Glutamatergic neuron (in vitro differentiated cells): ENCODE data around the gene SERPINH1. TPM values are rescaled to one million over a fixed set of nuclear protein-coding genes. Genes with fewer than 3 reads are reported as not detected.
"Not testable (repeated sequence)": the region's sequence is repeated elsewhere in the genome, so short reads cannot be mapped to it uniquely, and the experiment has no call there.

Source experiments
- DNase-seq: peaks from one replicate; pipeline ENCODE4 v3.0.0; 2022
- H3K27ac Mint-ChIP-seq: one replicate; pipeline ENCODE4 v1.8.0; 2020; ENCODE audit warnings: mild to moderate bottlenecking, mixed read lengths, inconsistent platforms; ENCODE audit not compliant: unreplicated experiment
- H3K27me3 Mint-ChIP-seq: one replicate; pipeline ENCODE4 v1.8.0; 2020; ENCODE audit warnings: mild to moderate bottlenecking, moderate library complexity, mixed read lengths, inconsistent platforms; ENCODE audit not compliant: unreplicated experiment
- H3K36me3 Mint-ChIP-seq: one replicate; pipeline ENCODE4 v1.8.0; 2020; ENCODE audit warnings: mild to moderate bottlenecking, mixed read lengths, inconsistent platforms; ENCODE audit not compliant: unreplicated experiment
- H3K4me1 Mint-ChIP-seq: one replicate; pipeline ENCODE4 v1.8.0; 2020; ENCODE audit warnings: mild to moderate bottlenecking, low read depth, mixed read lengths, inconsistent platforms; ENCODE audit not compliant: unreplicated experiment
- H3K4me3 Mint-ChIP-seq: one replicate; pipeline ENCODE4 v1.8.0; 2020; ENCODE audit warnings: mild to moderate bottlenecking, mixed read lengths, inconsistent platforms; ENCODE audit not compliant: unreplicated experiment
- H3K9me3 Mint-ChIP-seq: one replicate; pipeline ENCODE4 v1.8.0; 2020; ENCODE audit warnings: mild to moderate bottlenecking, moderate library complexity, mixed read lengths, inconsistent platforms; ENCODE audit not compliant: unreplicated experiment
- CTCF ChIP-seq: fragments of 200-600 bp; sonication (generic); IDR thresholded peaks from one replicate; pipeline ENCODE4 v1.5.0; 2021; ENCODE audit not compliant: partially characterized antibody, unreplicated experiment
- total RNA-seq: library from RNA; stranded (reverse); fragmentation: NEBNext Ultra II Directional; extraction: Animal tissue kit (Norgen Biotek cat#: 25700); gene quantifications from one replicate; pipeline ENCODE4 v1.2.1, GENCODE V29; 2021; ENCODE audit not compliant: unreplicated experiment

Gene SERPINH1
- total RNA-seq, 1 donor from 2014 or later, result 35.0 TPM

- TF ChIP-seq CTCF, result no peak
Measured at GRCh38 chr11:75583718-75584658, 21.9 kb downstream of the SERPINH1 start.

GRCh38 chr11:75584659-75585292 is 22.7 kb downstream of the SERPINH1 start:
- Mint-ChIP-seq H3K27ac (peak overlapping the region; percentile 99), H3K4me1 (peaks cover 16% of the 10 kb centered on the region), H3K27me3 (peaks cover 20% of the 10 kb centered on the region), H3K4me3 (peak overlapping the region; percentile 88), H3K9me3 (peaks cover 15% of the 10 kb centered on the region)
- DNase-seq, H3K36me3 Mint-ChIP-seq: not testable (repeated sequence)

More at GRCh38 chr11:75583718-75584658, 21.9 kb downstream of the SERPINH1 start:
- H3K9me3 Mint-ChIP-seq, result peaks cover 13% of the 10 kb centered on the region
- H3K36me3 Mint-ChIP-seq, result peaks cover 5% of the 10 kb centered on the region
- peak; percentile 76 for DNase-seq
- peak overlapping the region; percentile 88 for H3K4me3 Mint-ChIP-seq
- H3K27me3 Mint-ChIP-seq, result peaks cover 20% of the 10 kb centered on the region
- peak overlapping the region; percentile 99 for H3K27ac Mint-ChIP-seq
- peaks cover 15% of the 10 kb centered on the region for H3K4me1 Mint-ChIP-seq

GRCh38 chr11:75585293-75585670 is 23.2 kb downstream of the SERPINH1 start:
- TF ChIP-seq CTCF, result no peak
- H3K27me3 Mint-ChIP-seq, result peaks cover 20% of the 10 kb centered on the region
- H3K4me3 Mint-ChIP-seq, result no peak overlapping the region

GRCh38 chr11:75586395-75586794 is 24.3 kb downstream of the SERPINH1 start:
- Mint-ChIP-seq H3K27me3 (peaks cover 22% of the 10 kb centered on the region), H3K4me3 (no peak overlapping the region), H3K4me1 (peaks cover 24% of the 10 kb centered on the region), H3K9me3 (peaks cover 17% of the 10 kb centered on the region), H3K36me3 (peaks cover 4% of the 10 kb centered on the region), H3K27ac (peak overlapping the region; percentile 62)
- no peak for TF ChIP-seq CTCF
- no peak for DNase-seq

More at GRCh38 chr11:75585293-75585670, 23.2 kb downstream of the SERPINH1 start:
- no peak for DNase-seq
- H3K27ac Mint-ChIP-seq, result peak overlapping the region; percentile 99
- H3K36me3 Mint-ChIP-seq, result peaks cover 5% of the 10 kb centered on the region
- peaks cover 21% of the 10 kb centered on the region for H3K4me1 Mint-ChIP-seq
- peaks cover 16% of the 10 kb centered on the region for H3K9me3 Mint-ChIP-seq

GRCh38 chr11:75588051-75588481 is 26.0 kb downstream of the SERPINH1 start:
- no peak for DNase-seq
- TF ChIP-seq CTCF, result no peak
- no peaks in the 10 kb centered on the region for H3K36me3 Mint-ChIP-seq
- H3K27me3 Mint-ChIP-seq, result peaks cover 19% of the 10 kb centered on the region
- H3K4me3 Mint-ChIP-seq, result no peak overlapping the region
- H3K4me1 Mint-ChIP-seq, result peaks cover 39% of the 10 kb centered on the region
- H3K27ac Mint-ChIP-seq, result no peak overlapping the region
- H3K9me3 Mint-ChIP-seq, result peaks cover 29% of the 10 kb centered on the region
